ENCODE results near the gene IER5L.

The IER5L gene

GRCh38 chr9:129211686-129212085 is 33.6 kb upstream of the IER5L start:
- H3K27ac ChIP-seq: no peak overlapping the region
- TF ChIP-seq ZFX (IDR thresholded peaks at IDR 0.05; ENCODE audit: borderline replicate concordance): no peak
- no peak for TF ChIP-seq CTCF (IDR thresholded peaks at IDR 0.05)

- H3K27ac ChIP-seq: no peak overlapping the region
- TF ChIP-seq ZFX (IDR thresholded peaks at IDR 0.05; ENCODE audit: borderline replicate concordance): no peak
- TF ChIP-seq CTCF (IDR thresholded peaks at IDR 0.05): no peak
Observed at GRCh38 chr9:129210125-129210524, 32.1 kb upstream of the IER5L start.

- TF ChIP-seq ZFX (IDR thresholded peaks at IDR 0.05; ENCODE audit: borderline replicate concordance): no peak
- TF ChIP-seq CTCF (IDR thresholded peaks at IDR 0.05): no peak
- no peak overlapping the region for H3K27ac ChIP-seq
Observed at GRCh38 chr9:129209580-129209979, 31.5 kb upstream of the IER5L start.

- H3K27ac ChIP-seq: no peak overlapping the region
- TF ChIP-seq CTCF (IDR thresholded peaks at IDR 0.05) (no peak), ZFX (IDR thresholded peaks at IDR 0.05; ENCODE audit: borderline replicate concordance) (no peak)
Observed at GRCh38 chr9:129209109-129209508, 31.0 kb upstream of the IER5L start.

GRCh38 chr9:129208207-129209032 is 30.4 kb upstream of the IER5L start:
- no peak overlapping the region for H3K27ac ChIP-seq
- TF ChIP-seq CTCF (IDR thresholded peaks at IDR 0.05) (no peak), ZFX (IDR thresholded peaks at IDR 0.05; ENCODE audit: borderline replicate concordance) (no peak)

GRCh38 chr9:129206905-129207304 is 28.8 kb upstream of the IER5L start:
- H3K27ac ChIP-seq: no peak overlapping the region
- TF ChIP-seq ZFX (IDR thresholded peaks at IDR 0.05; ENCODE audit: borderline replicate concordance): no peak
- no peak for TF ChIP-seq CTCF (IDR thresholded peaks at IDR 0.05)

GRCh38 chr9:129206401-129206800 is 28.3 kb upstream of the IER5L start:
- TF ChIP-seq ZFX (IDR thresholded peaks at IDR 0.05; ENCODE audit: borderline replicate concordance): no peak
- TF ChIP-seq CTCF (IDR thresholded peaks at IDR 0.05): no peak
- no peak overlapping the region for H3K27ac ChIP-seq

Data from 22Rv1 (cell line).